Parathyroid adenoma (tissue), 2 donors: Measurements from ENCODE around the gene EPB41.

Source experiments
- H2AFZ ChIP-seq: fragments of 300-600 bp; sonication (generic); one replicate; pipeline ENCODE4 v1.7.0; 2017; ENCODE audit warnings: antibody characterized with exemption, mild to moderate bottlenecking
- H3K27ac ChIP-seq: fragments of 300-600 bp; sonication (generic); one replicate; pipeline ENCODE4 v1.7.0; 2017
- H3K27me3 ChIP-seq: fragments of 300-600 bp; sonication (generic); one replicate; pipeline ENCODE4 v1.7.0; 2017; ENCODE audit warnings: low read length; ENCODE audit not compliant: control insufficient read depth, insufficient read depth
- H3K36me3 ChIP-seq: fragments of 300-600 bp; sonication (generic); one replicate; pipeline ENCODE4 v1.7.0; 2017; ENCODE audit warnings: low read length; ENCODE audit not compliant: control insufficient read depth, insufficient read depth
- H3K4me1 ChIP-seq: fragments of 300-600 bp; sonication (generic); one replicate; pipeline ENCODE4 v1.7.0; 2017; ENCODE audit warnings: control low read depth
- H3K4me2 ChIP-seq: fragments of 300-600 bp; sonication (generic); one replicate; pipeline ENCODE4 v1.7.0; 2017; ENCODE audit warnings: low read length
- H3K4me3 ChIP-seq: fragments of 300-600 bp; sonication (generic); one replicate; pipeline ENCODE4 v1.7.0; 2017; ENCODE audit warnings: low read depth, low read length
- H3K79me2 ChIP-seq: fragments of 300-600 bp; sonication (generic); one replicate; pipeline ENCODE4 v1.7.0; 2017; ENCODE audit warnings: control low read depth
- H3K9ac ChIP-seq: fragments of 300-600 bp; sonication (generic); one replicate; pipeline ENCODE4 v1.7.0; 2017; ENCODE audit warnings: mild to moderate bottlenecking
- H3K9me3 ChIP-seq: fragments of 300-600 bp; sonication (generic); one replicate; pipeline ENCODE4 v1.7.0; 2017; ENCODE audit warnings: low read length; ENCODE audit not compliant: control insufficient read depth
- TF ChIP-seq, protein P1 (sequence below): fragments of 300-600 bp; sonication (generic); IDR thresholded peaks from one replicate; pipeline ENCODE4 v1.7.0; 2017; ENCODE audit warnings: antibody characterized with exemption, mild to moderate bottlenecking
- donor health status: primary hyperparathyroidism.

Gene EPB41

DNA sequence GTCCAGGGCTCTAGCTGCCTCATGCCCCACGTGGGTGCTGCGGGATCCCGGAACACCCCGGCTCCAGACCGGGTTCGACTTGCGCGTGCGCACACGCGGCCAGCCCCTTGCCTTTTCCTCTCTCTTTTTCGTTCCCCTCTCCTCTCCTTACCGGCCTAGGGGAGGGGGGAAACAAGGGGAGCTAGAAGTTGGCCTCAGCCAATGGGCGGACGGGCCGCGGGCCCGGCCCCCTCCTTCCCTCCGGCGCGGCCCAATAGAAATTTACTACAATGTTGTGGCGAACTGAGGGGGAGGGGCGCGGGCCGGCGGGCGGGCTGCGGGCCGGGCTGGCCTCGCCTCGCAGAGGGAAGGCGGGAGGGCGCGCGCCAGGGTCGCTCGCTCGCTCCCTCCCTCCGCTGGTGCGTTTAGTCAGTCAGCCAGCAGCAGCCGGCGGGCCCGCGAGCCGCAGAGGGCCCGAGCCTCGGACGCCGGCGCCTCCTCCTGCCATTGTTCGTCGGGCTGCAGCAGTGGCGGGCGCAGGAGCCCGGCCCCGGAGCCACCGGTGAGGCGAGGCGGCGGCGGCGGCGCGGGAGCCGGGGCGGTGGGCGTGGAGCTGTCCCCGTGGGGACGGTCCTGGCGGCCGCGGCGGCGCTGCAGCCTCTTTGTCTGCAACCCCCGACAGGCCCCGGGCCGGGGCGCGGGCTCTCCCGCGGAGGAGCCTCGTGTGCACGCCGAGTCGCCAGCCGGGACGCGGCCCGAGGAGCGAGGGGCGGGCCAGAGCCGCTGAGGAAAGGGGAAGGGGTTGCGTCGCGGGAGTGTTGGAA, at the start of gene EPB41:
Gene EPB41 (plus strand): TSS at position 342 of the 803 bp plus-strand sequence. CDS start 72,869 bp downstream, outside the sequence.
- H3K4me2 ChIP-seq: peak within 1 kb of the TSS; percentile 83

DNA sequence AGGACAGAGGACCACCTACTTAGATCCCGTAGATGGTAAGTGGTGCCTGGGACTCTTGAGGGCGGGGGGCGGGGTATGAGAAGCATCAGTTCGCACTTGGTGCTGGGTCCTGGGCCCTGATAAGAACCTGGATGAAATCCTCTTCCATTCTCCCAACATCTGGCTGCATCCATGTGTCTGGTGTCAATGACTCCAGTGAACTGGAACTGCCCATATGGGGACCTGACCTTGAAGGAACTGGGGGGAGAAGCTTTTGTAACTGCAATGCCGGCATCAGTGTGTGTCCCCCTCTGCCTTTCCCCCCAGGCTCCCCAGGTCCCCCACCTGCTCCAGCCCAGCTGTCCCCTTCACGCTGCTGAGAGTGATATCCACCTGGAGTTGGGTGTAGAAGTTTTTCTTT, 49.7 kb upstream of the EPB41 start:
- Histone ChIP-seq H3K27me3 (no peaks in the 10 kb centered on the region), H3K9ac (no peak overlapping the region), H3K4me3 (no peak overlapping the region), H3K36me3 (no peaks in the 10 kb centered on the region), H3K79me2 (no peaks in the 10 kb centered on the region), H3K9me3 (no peaks in the 10 kb centered on the region), H3K4me2 (no peak overlapping the region), H3K4me1 (no peaks in the 10 kb centered on the region), H2AFZ (no peak overlapping the region), H3K27ac (no peak overlapping the region)
- TF ChIP-seq, protein P1, sequence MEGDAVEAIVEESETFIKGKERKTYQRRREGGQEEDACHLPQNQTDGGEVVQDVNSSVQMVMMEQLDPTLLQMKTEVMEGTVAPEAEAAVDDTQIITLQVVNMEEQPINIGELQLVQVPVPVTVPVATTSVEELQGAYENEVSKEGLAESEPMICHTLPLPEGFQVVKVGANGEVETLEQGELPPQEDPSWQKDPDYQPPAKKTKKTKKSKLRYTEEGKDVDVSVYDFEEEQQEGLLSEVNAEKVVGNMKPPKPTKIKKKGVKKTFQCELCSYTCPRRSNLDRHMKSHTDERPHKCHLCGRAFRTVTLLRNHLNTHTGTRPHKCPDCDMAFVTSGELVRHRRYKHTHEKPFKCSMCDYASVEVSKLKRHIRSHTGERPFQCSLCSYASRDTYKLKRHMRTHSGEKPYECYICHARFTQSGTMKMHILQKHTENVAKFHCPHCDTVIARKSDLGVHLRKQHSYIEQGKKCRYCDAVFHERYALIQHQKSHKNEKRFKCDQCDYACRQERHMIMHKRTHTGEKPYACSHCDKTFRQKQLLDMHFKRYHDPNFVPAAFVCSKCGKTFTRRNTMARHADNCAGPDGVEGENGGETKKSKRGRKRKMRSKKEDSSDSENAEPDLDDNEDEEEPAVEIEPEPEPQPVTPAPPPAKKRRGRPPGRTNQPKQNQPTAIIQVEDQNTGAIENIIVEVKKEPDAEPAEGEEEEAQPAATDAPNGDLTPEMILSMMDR: no peak

More for the DNA sequence above, at the start of gene EPB41:
- H3K9ac ChIP-seq: no peak within 1 kb of the TSS
- H3K27ac ChIP-seq: no peak within 1 kb of the TSS
- H3K4me3 ChIP-seq: peak within 1 kb of the TSS; percentile 46
- H3K4me1 ChIP-seq: no peaks in the 10 kb centered on the region
- H3K36me3 ChIP-seq: no peaks in the 10 kb centered on the region
- H3K27me3 ChIP-seq: no peaks in the 10 kb centered on the region
- H3K9me3 ChIP-seq: no peaks in the 10 kb centered on the region
- no peaks in the 10 kb centered on the region for H3K79me2 ChIP-seq
- TF ChIP-seq, protein P1: no peak
- peak within 1 kb of the TSS; percentile 73 for H2AFZ ChIP-seq

DNA sequence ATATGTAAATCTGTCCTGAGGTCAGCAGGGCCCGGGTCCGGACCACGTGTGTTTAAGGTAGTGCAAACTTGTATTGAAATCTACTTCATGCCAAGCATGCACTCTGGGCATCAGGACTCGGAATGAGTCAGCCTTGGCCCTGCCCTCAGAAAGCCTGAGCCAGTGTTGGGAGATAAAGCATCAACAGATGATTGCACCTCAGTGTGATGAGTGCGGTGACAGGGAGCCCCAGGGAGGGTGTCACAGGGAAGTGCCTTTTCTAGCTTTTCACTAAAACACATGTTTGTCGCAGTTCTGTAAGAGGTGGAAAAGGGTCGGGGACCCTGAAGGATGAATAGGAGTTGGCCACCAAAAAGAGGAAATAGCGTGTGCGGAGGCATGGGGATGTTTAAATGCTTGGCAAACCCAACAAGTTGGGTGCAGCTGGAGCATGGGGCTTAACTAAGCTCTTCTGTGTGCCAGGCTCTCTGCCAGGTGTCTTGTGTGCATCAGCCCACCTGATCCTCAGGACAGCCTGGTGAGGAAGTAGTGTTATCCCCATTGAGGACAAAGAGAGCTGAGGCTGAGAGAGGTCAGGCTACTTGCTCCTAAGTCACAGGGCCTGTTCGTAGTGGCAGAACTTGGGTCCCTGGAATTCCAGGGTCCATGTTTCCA, 48.2 kb upstream of the EPB41 start:
- Histone ChIP-seq H2AFZ (no peak overlapping the region), H3K4me3 (no peak overlapping the region), H3K9me3 (no peaks in the 10 kb centered on the region), H3K4me2 (no peak overlapping the region), H3K4me1 (no peaks in the 10 kb centered on the region), H3K9ac (no peak overlapping the region), H3K27ac (no peak overlapping the region), H3K36me3 (no peaks in the 10 kb centered on the region), H3K27me3 (no peaks in the 10 kb centered on the region), H3K79me2 (no peaks in the 10 kb centered on the region)
- TF ChIP-seq, protein P1: no peak

DNA sequence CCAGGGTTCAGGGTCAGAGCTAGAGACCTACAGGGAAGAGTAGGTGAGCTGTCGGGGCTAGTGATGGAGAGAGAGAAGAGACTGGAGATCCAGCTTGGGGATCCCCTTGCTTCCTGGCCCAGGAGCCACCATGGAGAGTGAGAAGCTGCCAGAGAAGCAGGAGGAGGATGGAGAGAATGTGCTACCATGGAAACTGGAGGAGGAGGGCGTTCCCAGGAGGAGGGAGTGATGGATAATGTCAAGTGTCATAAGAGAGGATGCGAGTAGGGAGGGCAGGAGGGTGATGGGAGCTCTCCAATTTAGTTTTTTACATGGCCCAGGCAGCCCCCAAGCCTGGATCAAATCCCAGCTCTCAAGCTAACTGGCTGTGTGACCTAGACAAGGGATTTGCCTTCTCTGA, 46.5 kb upstream of the EPB41 start:
- no peaks in the 10 kb centered on the region for H3K27me3 ChIP-seq
- H3K4me3 ChIP-seq: no peak overlapping the region
- TF ChIP-seq, protein P1: no peak
- no peak overlapping the region for H2AFZ ChIP-seq
- no peaks in the 10 kb centered on the region for H3K4me1 ChIP-seq
- H3K9me3 ChIP-seq: no peaks in the 10 kb centered on the region
- no peaks in the 10 kb centered on the region for H3K79me2 ChIP-seq
- no peak overlapping the region for H3K27ac ChIP-seq
- H3K36me3 ChIP-seq: no peaks in the 10 kb centered on the region
- H3K4me2 ChIP-seq: no peak overlapping the region
- H3K9ac ChIP-seq: no peak overlapping the region
